Heart right ventricle (tissue), 16 donors: Measurements from ENCODE around the gene STEAP1B. TPM values are rescaled to one million over a fixed set of nuclear protein-coding genes. Genes with fewer than 3 reads are reported as not detected.
A peak's percentile ranks its signal among the peaks of the same experiment; 100 is the strongest.

Source experiments
- ATAC-seq, 8 donors: fragments of 200-7000 bp; cut with Tn5 transposase; one replicate each; pipeline ENCODE4 v1.9.1; 2020; ENCODE audit warnings: mild to moderate bottlenecking in 8 of 8, moderate library complexity in 8 of 8, moderate number of reproducible peaks in 1 of 8
- DNase-seq, 2 donors: peaks; one replicate each; pipeline ENCODE4 v3.0.0-alpha.2; 2020
- H3K27ac ChIP-seq, 10 donors: fragments of 200-600 bp; sonication (generic) in 2 of 10; one replicate each; pipeline versions ENCODE4 v1.5.0 to v1.8.0; 2020 to 2022; ENCODE audit warnings: mild to moderate bottlenecking in 3 of 10
- H3K27me3 ChIP-seq, 7 donors: fragments of 200-600 bp; one replicate each; pipeline ENCODE4 v1.8.0; 2021 to 2022; ENCODE audit warnings: mild to moderate bottlenecking in 2 of 7
- H3K36me3 ChIP-seq, 9 donors: fragments of 200-600 bp; sonication (generic) in 1 of 9; one replicate each; pipeline versions ENCODE4 v1.5.0 to v1.8.0; 2020 to 2022; ENCODE audit warnings: mild to moderate bottlenecking in 2 of 9
- H3K4me1 ChIP-seq, 9 donors: fragments of 200-600 bp; sonication (generic) in 1 of 9; one replicate each; pipeline versions ENCODE4 v1.5.0 to v1.8.0; 2020 to 2022; ENCODE audit warnings: mild to moderate bottlenecking in 4 of 9
- H3K4me3 ChIP-seq, 10 donors: fragments of 200-600 bp; sonication (generic) in 2 of 10; one replicate each; pipeline versions ENCODE4 v1.5.0 to v1.8.0; 2020 to 2022; ENCODE audit warnings: mild to moderate bottlenecking in 7 of 10, moderate library complexity in 2 of 10
- H3K9me3 ChIP-seq, 11 donors: fragments of 200-600 bp in 10 of 11; sonication (generic) in 2 of 11; one replicate each; pipeline versions ENCODE4 v1.5.0 to v1.8.0; 2013 to 2022; ENCODE audit warnings: mild to moderate bottlenecking in 2 of 11, control low read depth in 1 of 11, moderate library complexity in 1 of 11
- WGBS, 2 donors: extraction: QIAGEN DNeasy Blood & Tissue Kit; methylation state at CpG; one replicate each; pipeline ENCODE4 v1.1.7; 2013; ENCODE audit warnings: inconsistent platforms in 1 of 2; 5-methylcytosine and 5-hydroxymethylcytosine counted together
- intact Hi-C, 10 donors: fragments of 100-400 bp; cut with DNase I; formaldehyde crosslinking; loops; one replicate each; pipeline versions ENCODE4 v1.11.1 to v1.14.2; 2022
- polyA plus RNA-seq, 2 donors: library from polyadenylated mRNA; stranded (reverse); fragments of 200-250 nt; gene quantifications; one replicate each; pipeline ENCODE4 v1.2.3, GENCODE V29; 2013
- total RNA-seq, 10 donors: library from RNA; stranded (reverse); fragmentation: NEBNext Ultra II Directional in 3 of 10; extraction: Animal tissue kit (Norgen Biotek cat#: 25700) in 3 of 10; gene quantifications; one replicate each; pipeline versions ENCODE4 v1.2.1 to v1.2.4, GENCODE V29; 2021 to 2023
- TF ChIP-seq, protein P1 (sequence below), 9 donors: fragments of 200-600 bp; sonication (generic) in 2 of 9; IDR thresholded peaks; one replicate each; pipeline versions ENCODE4 v1.5.0 to v1.8.0; 2021 to 2022; ENCODE audit warnings: antibody characterized with exemption in 9 of 9, mild to moderate bottlenecking in 5 of 9, moderate library complexity in 1 of 9
- donor health status: Arrhythmogenic right ventricular cardiomyopathy.
- donor health status: ischemic (EF 13 %, LVEDD 7.1; RV severe dilation, severe dysfunction).
- donor health status: healthy with polysubstance abuse.
- donor health status: DM: no; HTN: yes; CAD: no.
- donor health status: DM: no; HTN: no; CAD: no.
- donor health status: ischemic (EF 25% LVEDD 6.9; RV normal size, moderate dysfunction).
- donor health status: ischemic (EF 25% LVEDD 5.7; RV mildly dilated, moderate dysfunction).
- donor health status: healthy.
- donor health status: DM: yes; HTN: yes; CAD: no.
- donor health status: Ischemic cardiomyopathy.
- donor health status: ischemic (EF 35%, LVEDD 5.7; RV mildly dilated, moderate dysfunction).
- donor health status: nonischemic (EF 11% LVEDD 7.7; RV severe dilation, severe dysfunction).
- donor health status: DM: yes; HTN: yes; CAD: no.
- donor health status: PGD.
- donor health status: ischemic (EF 29% LVEDD 5.4; RV normal size, mild dysfunction).
- donor health status: nonischemic (EF 23%, LVEDD 6.1; RV moderate dilation, normal function).

STEAP1B gene
- total and polyA plus RNA-seq, 12 donors: 0.15 to 0.76 (median 0.40) TPM; not detected in 2

DNA sequence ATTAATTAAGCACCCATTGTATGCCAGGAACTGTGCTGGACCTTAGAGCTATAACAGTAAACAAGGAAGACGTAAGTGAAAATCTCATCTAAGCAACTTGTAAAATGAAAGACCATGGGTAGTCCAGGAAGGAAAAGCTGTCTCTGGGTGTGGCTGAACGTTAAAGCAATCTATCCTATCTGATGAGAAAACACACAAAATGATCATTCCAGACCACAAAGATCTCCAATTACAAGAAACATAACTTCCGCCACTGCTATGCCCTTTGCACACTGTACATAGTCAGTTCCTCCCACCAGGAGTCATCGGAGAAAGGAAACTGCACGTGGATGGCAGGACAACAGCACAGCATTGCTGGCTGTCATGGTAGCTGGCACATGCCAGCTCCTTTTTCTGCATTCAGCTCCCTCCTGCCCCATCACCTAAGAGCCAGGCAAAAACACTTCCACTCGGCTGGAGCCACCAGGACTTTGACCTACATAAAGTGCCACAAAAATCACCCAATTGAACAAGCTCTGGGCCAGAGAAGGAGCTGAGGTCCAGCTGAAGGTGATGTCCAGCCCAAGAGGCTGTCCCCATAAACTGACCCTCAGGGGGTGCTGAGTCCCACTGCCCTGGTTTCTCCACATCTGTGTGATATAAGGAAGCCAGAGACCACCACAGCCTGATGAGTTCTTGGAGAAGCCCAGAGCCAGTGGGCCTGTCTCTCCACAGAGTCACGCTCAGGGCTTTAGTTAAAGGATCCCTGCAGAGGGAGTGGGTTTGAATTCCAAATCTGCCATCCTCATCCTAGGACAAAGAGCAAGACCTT is 56.4 kb downstream of the STEAP1B start:
- H3K4me3 ChIP-seq: no peak overlapping the region
- H3K9me3 ChIP-seq: peaks cover 0 to 9% (median 0%) of the 10 kb centered on the region in 11 donors
- intact Hi-C loops: loop anchor here in 3 of 10 donors (5.0 to 10.0 kb wide), 2 partner anchors 66 to 89 kb away; partner anchors contain the start of gene RAPGEF5 (in 3 of the 3)
- peak in 3 of 8 donors; percentile 7 to 33 (median 27) for ATAC-seq
- DNase-seq: no peak
- WGBS, 2 donors: 68 to 70% methylated on average over 7 of the region's 7 CpGs
- H3K36me3 ChIP-seq: no peaks in the 10 kb centered on the region
- peak overlapping the region in 9 of 10 donors; percentile 6 to 86 (median 67) for H3K27ac ChIP-seq
- TF ChIP-seq, protein P1, sequence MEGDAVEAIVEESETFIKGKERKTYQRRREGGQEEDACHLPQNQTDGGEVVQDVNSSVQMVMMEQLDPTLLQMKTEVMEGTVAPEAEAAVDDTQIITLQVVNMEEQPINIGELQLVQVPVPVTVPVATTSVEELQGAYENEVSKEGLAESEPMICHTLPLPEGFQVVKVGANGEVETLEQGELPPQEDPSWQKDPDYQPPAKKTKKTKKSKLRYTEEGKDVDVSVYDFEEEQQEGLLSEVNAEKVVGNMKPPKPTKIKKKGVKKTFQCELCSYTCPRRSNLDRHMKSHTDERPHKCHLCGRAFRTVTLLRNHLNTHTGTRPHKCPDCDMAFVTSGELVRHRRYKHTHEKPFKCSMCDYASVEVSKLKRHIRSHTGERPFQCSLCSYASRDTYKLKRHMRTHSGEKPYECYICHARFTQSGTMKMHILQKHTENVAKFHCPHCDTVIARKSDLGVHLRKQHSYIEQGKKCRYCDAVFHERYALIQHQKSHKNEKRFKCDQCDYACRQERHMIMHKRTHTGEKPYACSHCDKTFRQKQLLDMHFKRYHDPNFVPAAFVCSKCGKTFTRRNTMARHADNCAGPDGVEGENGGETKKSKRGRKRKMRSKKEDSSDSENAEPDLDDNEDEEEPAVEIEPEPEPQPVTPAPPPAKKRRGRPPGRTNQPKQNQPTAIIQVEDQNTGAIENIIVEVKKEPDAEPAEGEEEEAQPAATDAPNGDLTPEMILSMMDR (IDR thresholded peaks at IDR 0.05): no peak
- H3K4me1 ChIP-seq: peaks cover 2 to 44% (median 36%) of the 10 kb centered on the region in 9 donors
- no peaks in the 10 kb centered on the region for H3K27me3 ChIP-seq

DNA sequence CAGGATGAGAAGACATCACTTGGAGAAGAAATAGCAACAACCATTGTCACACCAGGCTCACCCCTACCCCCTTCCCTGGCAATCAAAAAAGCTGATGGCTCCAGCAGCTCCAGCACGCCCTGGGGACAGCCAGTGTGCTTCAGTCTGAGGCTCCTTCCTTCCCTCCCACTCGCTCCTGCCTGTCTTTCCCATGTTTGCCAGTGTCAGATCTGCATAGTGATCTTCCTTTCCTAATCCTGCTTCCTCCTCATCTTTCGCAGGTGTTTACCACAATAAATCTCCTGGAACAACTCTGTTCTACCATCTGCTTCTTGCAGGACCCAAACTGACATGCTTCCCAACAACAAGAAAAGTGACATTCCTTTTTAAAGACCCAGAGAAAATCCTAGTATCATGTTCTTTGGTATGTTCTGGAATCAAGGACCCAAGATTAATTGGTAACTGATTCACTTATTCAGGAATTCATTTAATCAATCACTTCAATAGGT is 57.1 kb downstream of the STEAP1B start:
- Histone ChIP-seq H3K4me1 (peaks cover 2 to 44% (median 36%) of the 10 kb centered on the region in 9 donors), H3K9me3 (peaks cover 0 to 9% (median 0%) of the 10 kb centered on the region in 11 donors), H3K27ac (peak overlapping the region in 5 of 10 donors; percentile 8 to 57 (median 22)), H3K36me3 (no peaks in the 10 kb centered on the region), H3K27me3 (no peaks in the 10 kb centered on the region), H3K4me3 (no peak overlapping the region)
- TF ChIP-seq, protein P1 (IDR thresholded peaks at IDR 0.05): no peak
- DNase-seq: no peak
- intact Hi-C loops: loop anchor here in 3 of 10 donors (5.0 to 10.0 kb wide), 2 partner anchors 66 to 88 kb away; partner anchors contain the start of gene RAPGEF5 (in 3 of the 3)
- 80 to 82% methylated on average over 3 of the region's 3 CpGs for WGBS, 2 donors
- ATAC-seq: no peak

DNA sequence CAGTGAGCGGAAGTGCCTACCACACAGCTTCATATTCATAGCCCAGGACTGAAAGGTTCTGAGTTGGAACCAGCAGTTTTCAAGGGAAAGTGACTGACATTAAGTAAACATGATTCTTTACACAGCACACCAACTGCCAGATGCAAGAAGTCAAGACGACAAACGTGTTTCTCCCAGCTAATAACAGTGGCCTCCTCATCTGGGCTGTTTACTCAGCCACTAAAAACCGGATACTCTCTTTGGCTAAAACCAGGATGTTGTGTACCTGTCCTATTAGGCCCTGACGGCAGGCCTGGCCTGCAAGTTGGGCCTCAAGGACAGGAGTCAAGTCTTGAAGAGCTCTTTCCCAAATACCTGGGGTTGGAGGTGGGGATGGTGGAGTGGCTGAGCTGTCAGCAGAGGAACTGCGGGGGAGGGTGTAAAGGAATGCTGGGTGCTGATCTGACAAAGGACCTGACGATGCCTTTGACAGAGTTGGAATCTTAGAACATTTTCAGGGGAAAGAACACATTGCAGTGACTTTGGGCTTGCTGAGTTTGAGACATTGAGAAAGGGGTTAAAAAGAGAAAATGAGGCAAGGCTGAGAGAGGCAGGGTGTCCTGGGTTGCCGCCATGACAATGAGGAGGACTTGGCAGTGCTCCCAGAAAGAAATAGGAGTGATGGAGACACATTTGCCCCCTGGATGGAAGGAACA is 57.7 kb downstream of the STEAP1B start:
- Histone ChIP-seq H3K27ac (peak overlapping the region in 5 of 10 donors; percentile 8 to 57 (median 22)), H3K4me1 (peaks cover 2 to 44% (median 36%) of the 10 kb centered on the region in 9 donors), H3K9me3 (peaks cover 0 to 9% (median 0%) of the 10 kb centered on the region in 11 donors), H3K36me3 (no peaks in the 10 kb centered on the region), H3K4me3 (no peak overlapping the region), H3K27me3 (no peaks in the 10 kb centered on the region)
- TF ChIP-seq, protein P1 (IDR thresholded peaks at IDR 0.05): no peak
- DNase-seq: no peak
- no peak for ATAC-seq
- intact Hi-C loops: loop anchor here in 3 of 10 donors (5.0 to 10.0 kb wide), 2 partner anchors 65 to 88 kb away; partner anchors contain the start of gene RAPGEF5 (in 3 of the 3)
- WGBS, 2 donors: 65 to 68% methylated on average over 8 of the region's 8 CpGs

DNA sequence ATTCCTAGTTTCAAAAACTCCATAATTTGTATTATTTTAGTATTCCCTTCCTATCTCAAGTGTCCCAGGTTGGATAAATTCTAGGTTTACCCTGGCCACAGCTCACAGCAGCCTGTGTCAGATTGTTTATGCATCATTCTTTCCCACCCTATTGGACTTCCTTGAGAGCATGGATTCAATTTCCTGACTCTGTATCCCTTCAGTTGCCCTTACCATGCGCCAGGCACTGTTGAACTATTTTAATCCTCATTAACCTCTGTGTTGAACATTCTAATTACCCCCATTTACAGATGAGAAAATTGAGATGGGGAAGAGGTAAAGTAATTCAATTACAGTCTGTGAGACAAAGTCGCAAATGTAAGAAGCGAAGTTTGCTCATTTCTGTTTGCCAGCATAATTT is 58.8 kb downstream of the STEAP1B start:
- peaks cover 2 to 38% (median 26%) of the 10 kb centered on the region in 9 donors for H3K4me1 ChIP-seq
- DNase-seq (no peak), ATAC-seq (no peak)
- no peak overlapping the region for H3K4me3 ChIP-seq
- WGBS, 2 donors: 91 to 95% methylated on average over 3 of the region's 3 CpGs
- TF ChIP-seq, protein P1 (IDR thresholded peaks at IDR 0.05): no peak
- no peaks in the 10 kb centered on the region for H3K36me3 ChIP-seq
- H3K27ac ChIP-seq: no peak overlapping the region
- H3K27me3 ChIP-seq: no peaks in the 10 kb centered on the region
- intact Hi-C loops: loop anchor here in 3 of 10 donors (5.0 to 10.0 kb wide), 2 partner anchors 64 to 86 kb away; partner anchors contain the start of gene RAPGEF5 (in 3 of the 3)
- peaks cover 0 to 9% (median 0%) of the 10 kb centered on the region in 11 donors for H3K9me3 ChIP-seq
